Measurements from ENCODE around the gene SMTNL1. TPM values are rescaled to one million over a fixed set of nuclear protein-coding genes. Genes with fewer than 3 reads are reported as not detected.

The SMTNL1 gene
- total and polyA plus RNA-seq, 2 donors from 2014 or later, result not detected

GRCh38 chr11:57585301-57585700 is 47.9 kb downstream of the SMTNL1 start:
- intact Hi-C loops (cut with DNase I), result no loop called here
- DNase-seq (no peak), FAIRE-seq (no peak)
- H3K9me3 ChIP-seq (ENCODE audit: control insufficient read depth in 2 of 3, insufficient read depth in 1 of 3, low read length in 3 of 3), result no peaks in the 10 kb centered on the region
- H3K36me3 ChIP-seq (ENCODE audit: control insufficient read depth in 2 of 3, insufficient read depth in 3 of 3, low read length in 3 of 3), result no peaks in the 10 kb centered on the region
- TF ChIP-seq CTCF (IDR thresholded peaks at IDR 0.05; ENCODE audit: borderline replicate concordance, extremely low read depth, insufficient read depth), result no peak
- no peak overlapping the region for H3K27ac ChIP-seq (ENCODE audit: low read depth in 2 of 2, low read length in 2 of 2)
- H3K4me3 ChIP-seq (ENCODE audit: low read length in 3 of 3), result no peak overlapping the region
- no peak overlapping the region for H3K9ac ChIP-seq (ENCODE audit: low read length in 3 of 3)
- no peaks in the 10 kb centered on the region for H3K27me3 ChIP-seq (ENCODE audit: control insufficient read depth, insufficient read depth, low read length)
- H3K4me1 ChIP-seq (ENCODE audit: control insufficient read depth in 2 of 3, insufficient read depth in 2 of 3, low read depth in 1 of 3, low read length in 3 of 3), result no peaks in the 10 kb centered on the region

GRCh38 chr11:57586711-57587245 is 49.4 kb downstream of the SMTNL1 start:
- no peaks in the 10 kb centered on the region for H3K9me3 ChIP-seq (ENCODE audit: control insufficient read depth in 2 of 3, insufficient read depth in 1 of 3, low read length in 3 of 3)
- DNase-seq (no peak), FAIRE-seq (no peak)
- no peak overlapping the region for H3K9ac ChIP-seq (ENCODE audit: low read length in 3 of 3)
- H3K27ac ChIP-seq (ENCODE audit: low read depth in 2 of 2, low read length in 2 of 2), result no peak overlapping the region
- no peaks in the 10 kb centered on the region for H3K27me3 ChIP-seq (ENCODE audit: control insufficient read depth, insufficient read depth, low read length)
- H3K36me3 ChIP-seq (ENCODE audit: control insufficient read depth in 2 of 3, insufficient read depth in 3 of 3, low read length in 3 of 3), result no peaks in the 10 kb centered on the region
- intact Hi-C loops (cut with DNase I), result no loop called here
- TF ChIP-seq CTCF (IDR thresholded peaks at IDR 0.05; ENCODE audit: borderline replicate concordance, extremely low read depth, insufficient read depth), result no peak
- H3K4me1 ChIP-seq (ENCODE audit: control insufficient read depth in 2 of 3, insufficient read depth in 2 of 3, low read depth in 1 of 3, low read length in 3 of 3), result no peaks in the 10 kb centered on the region
- H3K4me3 ChIP-seq (ENCODE audit: low read length in 3 of 3), result no peak overlapping the region

- no peak for TF ChIP-seq CTCF (IDR thresholded peaks at IDR 0.05; ENCODE audit: borderline replicate concordance, extremely low read depth, insufficient read depth)
- DNase-seq (no peak), FAIRE-seq (no peak)
- H3K36me3 ChIP-seq (ENCODE audit: control insufficient read depth in 2 of 3, insufficient read depth in 3 of 3, low read length in 3 of 3), result no peaks in the 10 kb centered on the region
- H3K9ac ChIP-seq (ENCODE audit: low read length in 3 of 3), result no peak overlapping the region
- intact Hi-C loops (cut with DNase I), result no loop called here
- H3K27ac ChIP-seq (ENCODE audit: low read depth in 2 of 2, low read length in 2 of 2), result no peak overlapping the region
- H3K27me3 ChIP-seq (ENCODE audit: control insufficient read depth, insufficient read depth, low read length), result no peaks in the 10 kb centered on the region
- H3K4me3 ChIP-seq (ENCODE audit: low read length in 3 of 3), result no peak overlapping the region
- H3K9me3 ChIP-seq (ENCODE audit: control insufficient read depth in 2 of 3, insufficient read depth in 1 of 3, low read length in 3 of 3), result no peaks in the 10 kb centered on the region
- no peaks in the 10 kb centered on the region for H3K4me1 ChIP-seq (ENCODE audit: control insufficient read depth in 2 of 3, insufficient read depth in 2 of 3, low read depth in 1 of 3, low read length in 3 of 3)
Measured at GRCh38 chr11:57588046-57588710, 50.8 kb downstream of the SMTNL1 start.
